ENCODE measurements around the gene MON2.
"Not testable (repeated sequence)": the region's sequence is repeated elsewhere in the genome, so short reads cannot be mapped to it uniquely, and the experiment has no call there.

MON2 gene

GRCh38 chr12:62559366-62559765, 92.7 kb downstream of the MON2 start:
- DNase-seq: not testable (repeated sequence)

GRCh38 chr12:62562846-62563245, 96.2 kb downstream of the MON2 start:
- no peak for DNase-seq

- no peak for DNase-seq
Observed at GRCh38 chr12:62575036-62575435, 108.4 kb downstream of the MON2 start.

- DNase-seq: no peak
Observed at GRCh38 chr12:62576503-62576902, 109.9 kb downstream of the MON2 start.

- no peak for DNase-seq
Observed at GRCh38 chr12:62578726-62579125, 112.1 kb downstream of the MON2 start.

- DNase-seq: no peak
Observed at GRCh38 chr12:62581288-62582064, 114.8 kb downstream of the MON2 start.

- no peak for DNase-seq
Observed at GRCh38 chr12:62582065-62582366, 115.4 kb downstream of the MON2 start.

- no peak for DNase-seq
Observed at GRCh38 chr12:62584619-62585018, 118.0 kb downstream of the MON2 start.

- DNase-seq: no peak
Observed at GRCh38 chr12:62586850-62587249, 120.2 kb downstream of the MON2 start.

GRCh38 chr12:62588916-62589315, 122.3 kb downstream of the MON2 start:
- DNase-seq: no peak

- no peak for DNase-seq
Observed at GRCh38 chr12:62597253-62597652, 130.6 kb downstream of the MON2 start.

- no peak for DNase-seq
Observed at GRCh38 chr12:62598846-62599245, 132.2 kb downstream of the MON2 start.

- DNase-seq: no peak
Observed at GRCh38 chr12:62599854-62600437, 133.3 kb downstream of the MON2 start.

GRCh38 chr12:62601765-62602164, 135.1 kb downstream of the MON2 start:
- no peak for DNase-seq

- DNase-seq: peak; percentile 85
Observed at GRCh38 chr12:62602255-62603060, 135.8 kb downstream of the MON2 start.

GRCh38 chr12:62603061-62603810, 136.6 kb downstream of the MON2 start:
- DNase-seq: peak; percentile 75

GRCh38 chr12:62603811-62604098, 137.1 kb downstream of the MON2 start:
- no peak for DNase-seq

GRCh38 chr12:62604373-62604772, 137.7 kb downstream of the MON2 start:
- DNase-seq: no peak

GRCh38 chr12:62604871-62605270, 138.2 kb downstream of the MON2 start:
- DNase-seq: no peak

GRCh38 chr12:62605981-62606380, 139.4 kb downstream of the MON2 start:
- no peak for DNase-seq

GRCh38 chr12:62606654-62607053, 140.0 kb downstream of the MON2 start:
- no peak for DNase-seq

GRCh38 chr12:62613081-62613480, 146.5 kb downstream of the MON2 start:
- DNase-seq: no peak

- DNase-seq: no peak
Observed at GRCh38 chr12:62618319-62618718, 151.7 kb downstream of the MON2 start.

GRCh38 chr12:62618930-62619329, 152.3 kb downstream of the MON2 start:
- no peak for DNase-seq

All from activated CD8-positive, alpha-beta memory T cell treated with anti-CD3 and anti-CD28 coated beads, Interleukin-2, amount 50 U/mL, for 4 hours (primary cell).